Embryonic facial prominence (tissue), 1 donor: ENCODE results near the gene RPS23.
"Not testable (repeated sequence)": the region's sequence is repeated elsewhere in the genome, so short reads cannot be mapped to it uniquely, and the experiment has no call there.

Experiments used
- DNase-seq: peaks from one replicate; pipeline ENCODE4 v3.0.0-alpha.2; 2016; ENCODE audit errors: extremely low spot score

The RPS23 gene

GRCh38 chr5:82290005-82290404, 11.9 kb upstream of the RPS23 start:
- DNase-seq = no peak

DNA sequence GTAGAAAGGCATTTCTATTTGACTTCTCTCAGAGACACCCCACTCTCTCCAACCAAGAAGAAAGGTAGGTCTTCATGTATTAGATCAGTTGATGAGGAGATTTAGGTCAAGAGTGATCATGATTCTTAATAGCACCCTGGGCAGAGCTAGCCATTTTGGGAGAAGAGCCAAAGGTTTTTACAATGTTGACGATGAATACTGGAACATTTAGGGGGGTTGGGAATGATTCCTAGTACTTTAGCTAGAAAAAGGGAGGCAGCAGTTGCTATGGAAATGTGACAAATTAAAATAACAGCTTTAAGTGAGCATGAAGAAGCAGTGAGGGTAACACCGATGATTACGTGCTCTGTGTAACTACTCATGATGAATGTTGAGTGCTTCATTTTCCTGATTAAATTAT, 9.5 kb upstream of the RPS23 start:
- DNase-seq = no peak

DNA sequence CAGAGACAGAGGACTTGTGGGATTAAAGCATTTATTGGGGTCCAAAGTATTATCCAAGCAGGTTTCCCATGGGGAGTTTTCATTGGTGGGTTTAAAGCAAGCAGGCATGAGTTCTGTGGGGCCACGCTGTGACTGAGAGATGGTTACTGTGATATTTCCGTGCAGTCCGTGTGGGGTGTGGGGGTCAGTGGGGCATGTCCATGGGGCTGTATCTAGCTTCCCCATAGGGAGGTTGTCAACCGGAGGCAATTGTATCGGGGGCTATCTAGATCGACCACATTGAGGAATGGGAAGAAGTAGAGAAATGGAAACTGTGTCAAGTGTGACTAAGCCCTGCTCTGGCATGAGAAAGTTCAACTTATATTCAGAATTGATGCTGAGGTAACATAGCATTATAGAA, 7.1 kb upstream of the RPS23 start:
- no peak for DNase-seq

- no peak for DNase-seq
Observed at GRCh38 chr5:82283893-82284292, 5.7 kb upstream of the RPS23 start.

DNA sequence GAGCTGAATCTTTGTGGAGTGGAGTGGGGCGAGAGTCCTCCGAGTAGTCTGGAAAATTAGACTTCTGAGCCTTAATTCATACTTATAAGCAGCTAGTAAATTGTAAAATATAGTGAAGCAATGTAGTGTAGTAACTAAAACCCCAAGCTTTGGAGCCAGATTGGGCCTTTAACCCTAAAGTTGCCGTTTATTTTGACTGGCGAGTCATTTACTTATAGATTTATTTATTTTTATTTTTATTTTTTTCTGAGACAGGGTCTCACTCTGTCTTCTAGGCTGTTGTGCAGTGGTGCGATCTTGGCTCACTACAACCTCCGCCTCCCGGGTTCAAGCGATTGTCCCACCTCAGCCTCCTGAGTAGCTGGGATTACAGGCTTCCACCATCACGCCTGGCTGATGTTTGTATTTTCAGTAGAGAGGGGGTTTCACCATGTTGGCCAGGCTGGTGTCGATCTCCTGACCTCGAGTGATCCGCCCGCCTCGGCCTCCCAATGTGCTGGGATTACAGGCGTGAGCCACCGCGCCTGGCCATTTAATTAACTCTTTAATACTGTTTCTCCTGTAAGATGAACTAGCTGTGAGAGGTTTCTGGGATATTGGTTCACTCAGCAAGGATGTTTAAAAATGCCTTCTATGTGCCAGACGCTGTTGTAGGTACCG, 687 bp upstream of the RPS23 start:
- DNase-seq = no peak

- DNase-seq = no peak
Observed at GRCh38 chr5:82277613-82277986, 554 bp downstream of the RPS23 start.

- DNase-seq = no peak
Observed at GRCh38 chr5:82276800-82277612, 1.1 kb downstream of the RPS23 start.

DNA sequence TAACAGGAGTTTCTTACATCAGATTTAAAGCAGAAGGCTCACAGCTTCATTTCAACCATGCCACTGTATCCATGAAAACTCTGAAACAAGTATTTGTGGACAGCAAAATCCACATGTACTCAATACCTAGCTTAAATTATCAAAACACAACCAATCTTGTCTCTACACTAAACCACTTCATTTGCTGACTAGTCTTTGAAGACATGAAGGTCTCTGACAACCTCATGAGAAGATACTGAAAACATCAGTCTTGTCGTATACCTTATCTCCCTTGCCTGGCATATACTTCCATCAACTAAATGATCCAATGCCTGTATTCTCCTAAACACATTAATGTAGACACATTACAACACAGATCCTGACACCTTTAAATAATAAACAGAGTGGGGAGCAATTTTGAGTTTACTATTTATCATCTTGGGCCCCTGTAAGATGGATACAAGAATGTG, 2.9 kb downstream of the RPS23 start:
- DNase-seq = no peak

GRCh38 chr5:82274343-82275211, 3.6 kb downstream of the RPS23 start:
- no peak for DNase-seq

DNA sequence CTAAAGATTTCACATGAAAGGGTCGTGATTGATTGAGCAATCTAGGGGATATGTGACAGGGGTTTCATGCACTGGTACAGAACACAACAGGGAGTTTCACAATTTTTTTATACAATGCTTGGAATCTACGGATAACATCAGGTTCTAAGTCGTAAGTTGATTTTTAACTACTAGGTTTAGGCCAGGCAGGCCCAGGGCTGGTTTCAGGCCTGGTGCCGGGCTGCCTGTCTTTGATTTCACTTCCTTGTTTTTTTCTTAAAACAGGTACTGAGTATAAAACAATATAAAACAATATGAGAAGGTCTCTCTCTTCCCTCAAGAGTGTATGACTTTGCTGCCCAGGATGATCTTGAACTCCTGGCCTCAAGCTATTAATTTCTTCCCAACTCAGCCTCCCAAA, 4.7 kb downstream of the RPS23 start:
- DNase-seq = not testable (repeated sequence)

DNA sequence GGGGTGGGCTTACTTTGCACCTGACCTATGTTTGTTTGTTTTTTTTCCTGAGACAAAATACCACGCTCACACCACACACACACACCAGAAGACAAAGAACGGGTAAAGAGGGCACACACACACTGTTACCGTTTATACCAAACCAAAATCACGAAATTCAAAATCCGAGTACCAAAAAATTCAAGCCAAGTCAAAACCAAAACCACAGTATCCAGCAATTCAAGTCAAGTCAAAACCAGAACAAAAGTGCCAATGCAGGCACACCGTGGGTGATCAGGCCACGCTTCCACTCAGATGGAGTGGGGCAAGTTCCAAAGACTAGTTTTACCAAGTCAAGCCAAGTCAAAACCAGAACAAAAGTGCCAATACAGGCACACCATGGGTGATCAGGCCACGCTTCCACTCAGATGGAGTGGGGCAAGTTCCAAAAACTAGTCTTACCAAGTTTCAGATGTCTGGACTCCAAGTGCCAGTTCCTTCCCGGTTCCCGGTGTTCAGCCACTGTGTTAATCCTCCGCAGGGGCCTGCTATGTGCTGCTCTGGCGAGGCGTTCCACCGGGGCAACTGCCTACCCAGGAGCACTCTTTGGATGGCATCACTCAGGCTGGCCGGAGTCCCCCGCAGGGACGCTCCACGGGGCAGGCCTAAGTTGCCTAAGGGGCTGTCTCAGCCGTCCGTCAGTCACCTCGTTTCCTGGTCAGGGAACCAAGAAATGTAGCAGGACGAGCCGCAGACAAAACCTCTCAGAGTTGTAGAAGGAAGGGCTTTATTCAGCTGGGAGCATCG, 5.4 kb downstream of the RPS23 start:
- not testable (repeated sequence) for DNase-seq

GRCh38 chr5:82269363-82269762, 8.8 kb downstream of the RPS23 start:
- DNase-seq = not testable (repeated sequence)

DNA sequence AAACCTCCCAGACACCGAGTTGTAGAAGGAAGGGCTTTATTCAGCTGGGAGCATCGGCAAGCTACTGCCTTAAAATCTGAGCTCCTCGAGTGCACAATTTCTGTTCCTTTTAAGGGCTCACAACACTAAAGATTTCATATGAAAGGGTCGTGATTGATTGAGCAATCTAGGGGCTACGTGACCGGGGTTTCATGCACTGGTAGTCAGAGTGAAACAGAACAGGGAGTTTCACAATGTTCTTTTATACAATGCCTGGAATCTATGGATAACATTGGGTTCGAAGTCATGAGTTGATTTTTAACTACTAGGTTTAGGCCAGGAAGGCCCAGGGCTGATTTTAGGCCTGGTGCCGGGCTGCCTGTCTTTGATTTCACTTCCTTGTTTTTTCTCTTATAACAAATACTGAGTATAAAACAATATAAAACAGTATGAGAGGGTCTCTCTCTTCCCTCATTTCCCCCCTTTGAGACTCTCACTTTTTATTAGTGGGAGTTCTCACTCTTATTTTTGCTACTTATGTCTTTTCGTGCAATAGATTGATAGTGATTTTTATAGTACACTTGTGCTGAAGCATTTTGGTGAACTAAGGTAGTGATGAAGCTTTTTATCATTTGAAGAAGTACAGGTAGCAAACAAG, 10.7 kb downstream of the RPS23 start:
- not testable (repeated sequence) for DNase-seq

DNA sequence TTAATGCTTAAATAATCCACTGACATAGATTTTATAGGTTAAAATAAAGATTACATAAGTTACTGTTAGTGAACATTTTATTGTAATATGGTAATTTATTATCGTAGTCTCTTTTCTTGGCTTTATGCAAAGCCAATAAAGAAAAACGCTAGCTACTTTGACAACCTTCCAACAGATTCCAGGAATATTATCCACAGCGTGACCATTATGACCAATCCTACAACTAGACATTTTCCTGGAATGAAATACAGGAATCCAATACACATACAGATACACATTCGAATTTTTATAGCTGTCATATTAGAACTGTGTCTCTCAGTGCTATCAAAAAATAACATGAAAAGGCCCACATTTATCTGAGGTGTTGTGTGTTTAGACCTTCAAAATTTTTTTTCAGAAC, 13.1 kb downstream of the RPS23 start:
- no peak for DNase-seq

GRCh38 chr5:82259172-82259800, 18.9 kb downstream of the RPS23 start:
- DNase-seq = no peak

DNA sequence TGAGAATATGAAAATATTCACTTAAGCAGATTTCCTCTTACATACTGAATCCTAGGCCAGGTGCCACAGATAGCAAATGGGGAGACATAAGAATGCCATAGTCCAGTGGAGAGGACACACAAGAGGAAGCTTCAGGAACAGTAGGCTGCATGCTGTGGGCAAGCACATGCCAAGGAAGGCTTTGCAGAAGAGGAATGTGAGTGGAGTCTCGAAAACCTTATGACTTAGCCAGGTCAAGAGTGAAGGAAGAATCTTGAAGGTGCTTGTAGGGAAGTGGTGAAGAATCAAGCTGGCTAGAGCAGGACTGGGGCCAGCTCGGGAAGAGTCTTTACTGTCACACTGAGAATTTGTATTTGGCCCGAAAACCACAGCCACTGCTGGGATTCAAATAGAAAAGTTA, 20.4 kb downstream of the RPS23 start:
- no peak for DNase-seq

DNA sequence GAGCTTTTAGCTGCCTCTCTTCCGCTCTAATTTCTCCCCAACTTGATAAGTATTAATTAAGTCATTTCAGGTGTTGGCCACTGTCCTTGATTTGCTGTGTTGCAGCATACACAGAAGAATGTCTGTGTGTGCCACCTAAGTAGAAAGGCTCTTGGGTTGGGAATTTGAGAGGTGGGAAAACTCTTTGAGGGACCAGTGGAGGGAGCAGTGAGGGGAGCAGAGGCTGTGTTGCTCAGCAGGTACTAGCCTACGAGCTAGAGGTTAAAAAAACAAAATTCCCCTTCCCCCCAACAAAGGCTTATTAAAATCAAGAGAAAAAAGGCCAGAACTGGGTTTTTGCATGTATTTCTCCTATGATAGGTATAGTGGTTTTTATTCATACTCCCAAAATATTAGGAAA, 20.9 kb downstream of the RPS23 start:
- no peak for DNase-seq

DNA sequence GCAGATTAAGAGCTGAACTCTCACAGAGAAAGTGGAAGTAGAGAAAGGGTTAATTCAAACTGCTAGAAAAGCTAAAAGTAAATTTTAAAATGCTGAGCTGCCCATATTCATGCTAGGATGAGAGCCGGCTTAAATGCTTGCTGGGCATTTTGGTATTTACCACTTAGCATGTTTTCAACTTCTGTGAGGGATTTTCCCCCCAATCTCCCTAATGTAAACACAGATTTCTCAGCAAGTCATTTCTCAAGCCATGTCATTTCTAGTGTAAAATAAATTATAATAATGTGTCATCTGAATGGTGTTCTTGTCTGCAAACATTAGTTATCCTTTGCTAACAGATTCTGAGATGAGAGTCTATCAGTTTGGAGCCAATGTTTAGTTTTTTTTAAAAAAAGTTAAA, 22.3 kb downstream of the RPS23 start:
- no peak for DNase-seq

- DNase-seq = no peak
Observed at GRCh38 chr5:82252744-82253143, 25.4 kb downstream of the RPS23 start.

- DNase-seq = no peak
Observed at GRCh38 chr5:82246960-82247574, 31.1 kb downstream of the RPS23 start.
